ENCODE results near the gene PLAA.
"Not testable (repeated sequence)": the region's sequence is repeated elsewhere in the genome, so short reads cannot be mapped to it uniquely, and the experiment has no call there.

PLAA gene

DNA sequence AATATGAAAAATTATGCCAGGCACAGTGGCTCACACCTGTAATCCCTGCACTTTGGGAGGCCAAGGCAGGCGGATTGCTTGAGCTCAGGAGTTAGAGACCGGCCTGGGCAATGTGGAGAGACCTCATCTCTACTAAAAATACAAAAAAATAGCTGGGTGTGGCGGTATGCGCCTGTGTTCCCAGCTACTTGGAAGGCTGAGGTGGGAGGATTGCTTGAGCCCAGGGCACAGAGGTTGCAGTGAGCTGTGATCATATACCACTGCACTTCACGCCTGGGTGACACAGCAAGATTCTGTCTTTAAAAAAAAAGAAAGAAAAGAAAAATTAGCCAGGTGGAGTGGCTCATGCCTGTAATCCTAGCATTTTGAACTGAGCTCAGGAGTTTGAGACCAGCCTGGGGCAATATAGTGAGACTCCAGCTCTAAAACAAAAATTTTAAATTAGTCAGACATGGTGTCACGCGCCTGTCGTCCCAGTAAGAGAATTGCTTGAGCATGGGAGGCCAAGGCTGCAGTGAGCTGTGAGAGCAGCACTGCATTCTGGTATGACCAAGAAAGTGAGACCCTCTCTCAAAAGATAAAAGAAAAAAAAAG is 18.0 kb downstream of the PLAA start:
- no peak for DNase-seq

DNA sequence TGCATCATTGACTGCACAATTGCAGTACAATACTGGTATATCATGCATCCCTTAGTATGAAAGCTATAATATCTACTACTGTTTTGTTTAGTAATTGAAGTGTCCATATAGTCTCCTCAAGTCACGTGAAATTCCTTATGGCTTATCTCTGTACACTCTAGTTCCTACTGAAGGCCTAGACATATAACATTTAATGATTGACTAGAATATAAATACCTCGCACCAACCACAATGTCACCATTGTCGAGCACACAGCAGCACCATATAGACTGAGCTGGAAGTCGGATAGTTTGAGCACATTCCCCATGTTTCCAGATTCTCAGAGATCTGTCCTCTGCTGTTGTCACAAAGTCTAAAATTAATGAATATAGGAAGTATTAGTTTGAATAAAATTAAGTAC is 21.4 kb downstream of the PLAA start:
- DNase-seq = no peak

DNA sequence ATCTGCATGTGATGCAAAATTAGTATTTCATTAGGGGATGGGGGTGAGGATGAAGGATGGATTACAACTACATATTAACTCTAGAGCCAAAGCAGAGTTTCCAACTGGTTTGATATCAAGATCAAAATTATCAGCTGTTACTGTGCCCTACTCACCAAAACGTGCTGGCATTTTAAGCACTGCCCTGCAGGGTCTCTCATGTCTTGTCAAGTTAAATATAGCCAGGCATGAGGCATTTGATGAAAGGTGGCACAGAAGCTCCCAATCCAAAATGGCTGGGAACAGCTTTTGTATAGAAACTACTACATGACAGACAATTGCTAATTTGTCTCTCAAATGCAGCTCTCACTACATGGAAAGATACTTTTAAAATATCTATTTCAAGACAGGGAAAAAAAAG is 27.3 kb downstream of the PLAA start:
- DNase-seq = no peak

DNA sequence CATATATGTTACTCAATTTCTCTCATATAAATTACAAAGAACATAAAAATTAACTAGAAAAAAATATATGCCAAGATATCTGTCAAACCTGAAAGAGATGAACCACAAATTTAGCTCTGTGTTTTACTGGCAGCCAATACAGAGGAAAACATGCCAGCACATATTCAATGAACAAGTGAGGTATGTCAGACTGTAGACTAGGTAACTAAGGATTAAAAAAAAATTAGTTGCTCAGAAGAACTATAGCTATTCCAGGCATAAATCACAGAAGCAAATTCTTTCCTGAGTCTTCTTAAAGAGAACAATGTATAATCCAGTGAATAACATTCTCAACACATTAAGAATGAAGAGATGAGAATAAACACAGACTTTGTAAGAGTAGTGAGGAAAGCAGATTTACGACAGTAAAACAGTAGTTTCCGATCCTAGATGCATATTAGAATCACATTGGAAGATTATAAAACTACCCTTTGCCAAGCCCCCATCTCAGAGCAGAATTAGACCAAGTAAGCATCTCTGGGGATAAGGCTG is 33.8 kb downstream of the PLAA start:
- no peak for DNase-seq

DNA sequence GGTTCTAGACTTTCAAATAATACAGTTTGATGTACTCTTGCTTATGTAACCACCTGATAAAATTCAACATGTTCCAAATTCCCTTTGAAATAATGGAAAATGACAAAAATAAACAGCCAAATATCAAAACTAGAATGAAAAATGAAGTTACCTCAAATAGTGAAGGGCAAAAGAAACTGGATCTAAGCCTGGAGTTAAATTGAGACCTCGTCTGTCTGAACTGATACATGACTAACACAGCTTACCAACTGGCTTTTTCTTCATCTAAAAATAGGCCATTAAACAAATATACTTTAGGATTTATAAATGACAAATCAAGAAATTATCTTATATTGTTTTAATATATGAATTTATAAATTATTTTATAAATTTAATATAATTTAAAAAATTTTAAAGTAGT is 42.4 kb downstream of the PLAA start:
- DNase-seq = no peak

DNA sequence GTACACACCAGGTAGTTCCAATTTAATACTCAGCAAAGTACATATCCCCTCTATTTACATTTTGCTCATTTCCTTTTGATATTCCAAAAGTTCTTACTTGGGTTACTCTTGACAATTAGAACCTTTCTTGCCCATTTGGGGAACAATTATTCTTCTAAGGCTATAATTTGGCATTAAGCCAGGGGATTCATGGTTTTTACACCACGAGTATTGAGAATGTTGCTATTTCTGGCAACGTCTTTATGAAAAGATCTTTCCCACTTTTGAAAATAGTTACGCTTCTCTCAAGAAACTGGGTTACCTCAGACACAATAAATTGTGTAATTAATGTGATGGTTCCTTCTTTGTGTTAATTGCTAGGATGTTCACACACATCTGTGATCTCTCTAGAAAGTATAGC is 43.0 kb downstream of the PLAA start:
- DNase-seq = no peak

DNA sequence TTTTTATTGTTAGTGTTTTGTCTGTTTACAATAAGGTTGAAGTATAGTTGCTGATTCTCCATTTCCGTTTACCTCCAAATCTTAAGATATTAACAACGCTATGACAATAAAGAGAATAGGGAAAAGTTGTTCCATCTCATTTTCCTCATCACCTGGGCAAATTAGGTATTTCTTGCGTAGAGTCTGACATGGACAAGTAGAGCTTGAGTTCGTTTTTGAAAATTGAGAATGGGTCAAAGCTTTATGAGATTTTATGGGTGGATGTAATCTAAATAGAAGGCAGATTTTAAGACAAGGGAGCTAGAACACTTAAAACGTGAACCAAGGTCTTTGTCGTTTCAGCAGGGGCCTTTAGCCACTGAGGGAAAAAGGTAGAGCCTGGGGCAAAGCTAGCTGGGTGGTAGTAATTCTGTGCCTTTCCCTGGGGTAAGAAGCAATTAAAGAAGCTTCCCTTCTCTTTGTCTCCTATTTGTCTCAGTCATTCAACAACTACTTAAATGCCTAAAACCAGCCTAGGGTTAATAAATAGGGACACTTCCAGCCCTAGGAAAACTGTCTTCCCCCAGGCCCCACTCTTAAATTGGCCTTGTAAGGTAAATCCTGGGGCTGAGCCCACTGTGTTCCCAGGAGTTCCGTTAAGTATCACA is 53.9 kb downstream of the PLAA start:
- DNase-seq = no peak

DNA sequence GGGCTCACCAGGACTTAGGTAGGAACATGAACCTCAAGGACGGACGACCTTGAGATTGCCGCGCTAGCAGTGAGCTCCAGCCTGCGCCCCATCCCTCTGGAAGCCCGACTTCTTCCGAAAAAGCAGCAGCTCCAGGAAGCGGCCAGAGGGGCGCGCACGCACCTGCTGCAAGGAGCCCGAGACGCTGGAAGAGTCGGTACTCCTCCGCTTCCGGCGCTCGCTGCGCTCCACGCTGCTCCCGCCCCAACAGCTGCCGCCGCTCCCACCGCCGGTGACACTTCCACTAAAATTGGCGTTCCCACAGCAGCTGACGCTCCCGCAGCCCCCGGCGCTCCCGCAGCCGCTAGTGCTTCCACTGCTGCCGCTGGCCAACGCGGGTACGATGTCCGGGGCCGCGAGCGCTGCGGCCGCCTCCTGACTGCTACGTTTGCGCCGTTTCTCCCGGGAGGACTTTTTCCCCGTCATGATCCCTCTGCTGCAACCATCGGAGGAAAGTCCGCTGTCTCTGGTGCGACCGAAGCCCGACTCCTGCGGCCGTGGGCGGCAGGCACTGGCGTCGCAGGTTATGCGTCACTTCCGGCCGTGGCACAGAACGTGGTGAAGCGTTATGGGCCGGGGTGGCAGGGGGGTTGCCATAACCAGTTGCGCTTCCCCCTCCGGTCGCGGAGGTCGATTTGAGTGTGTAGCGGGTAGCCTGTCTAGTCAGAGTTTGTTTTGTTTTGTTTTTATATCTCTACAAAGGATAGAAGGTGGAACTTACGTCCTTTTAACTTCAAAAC is 54.6 kb downstream of the PLAA start, which contains the start of gene CAAP1:
Gene CAAP1, minus strand, starts transcription at position 552 of the 779 bp plus-strand sequence. Its CDS starts 87 bp downstream, at position 465.
- DNase-seq = peak; percentile 77

DNA sequence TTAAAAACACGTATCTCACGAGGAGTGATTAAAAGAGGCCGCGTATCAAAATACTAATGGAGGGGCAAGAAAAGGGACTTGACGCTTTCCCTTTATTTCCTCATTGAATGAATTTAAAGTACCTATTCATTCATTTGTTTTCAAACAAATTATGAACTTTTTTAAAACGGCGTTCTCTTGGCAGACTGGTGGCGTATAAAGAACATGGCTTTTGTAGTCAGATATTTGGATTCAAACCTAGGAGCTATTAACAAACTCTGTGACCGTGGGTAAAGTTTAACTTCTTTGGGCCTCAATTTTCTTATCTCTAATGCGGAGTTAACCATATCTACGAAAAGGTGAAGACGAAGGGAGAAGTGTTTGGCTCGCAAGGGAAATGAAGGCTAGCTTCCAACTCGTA is 55.3 kb downstream of the PLAA start:
- DNase-seq = peak; percentile 3

DNA sequence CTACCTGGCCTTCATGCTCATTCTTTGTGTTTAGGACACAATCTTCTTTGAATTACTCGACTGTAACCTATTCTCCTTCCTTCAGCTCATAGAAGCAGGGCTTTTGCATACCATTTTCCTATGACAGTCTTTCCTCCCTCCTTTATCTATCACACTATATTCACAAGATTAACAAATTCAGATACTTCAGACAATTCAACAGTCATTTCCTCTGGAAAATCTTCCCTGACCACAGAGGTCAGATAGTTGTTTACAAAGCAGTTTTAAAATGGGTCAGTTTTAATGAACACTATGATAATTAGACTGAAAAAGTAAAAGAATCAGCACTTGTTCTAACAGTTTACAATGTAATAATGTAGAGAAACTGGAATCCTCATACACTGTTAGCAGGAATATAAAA is 58.8 kb downstream of the PLAA start:
- no peak for DNase-seq

DNA sequence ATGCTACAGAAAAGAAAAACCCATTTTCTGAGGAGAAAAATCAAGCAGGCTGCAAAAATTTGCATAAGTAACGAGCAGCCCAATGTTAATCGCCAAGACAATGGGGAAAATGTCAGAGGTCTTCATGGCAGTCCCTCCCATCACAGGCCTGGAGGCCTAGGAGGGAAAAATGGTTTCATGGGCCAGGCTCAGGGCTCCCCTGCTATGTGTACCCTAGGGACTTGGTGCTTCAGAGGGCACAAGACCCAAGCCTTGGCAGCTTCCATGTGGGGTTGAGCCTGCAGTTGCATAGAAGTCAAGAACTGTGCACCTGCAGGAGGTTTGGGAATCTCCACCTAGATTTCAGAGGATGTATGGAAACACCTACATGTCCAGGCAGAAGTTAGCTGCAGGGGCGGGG is 64.9 kb downstream of the PLAA start:
- DNase-seq = no peak

DNA sequence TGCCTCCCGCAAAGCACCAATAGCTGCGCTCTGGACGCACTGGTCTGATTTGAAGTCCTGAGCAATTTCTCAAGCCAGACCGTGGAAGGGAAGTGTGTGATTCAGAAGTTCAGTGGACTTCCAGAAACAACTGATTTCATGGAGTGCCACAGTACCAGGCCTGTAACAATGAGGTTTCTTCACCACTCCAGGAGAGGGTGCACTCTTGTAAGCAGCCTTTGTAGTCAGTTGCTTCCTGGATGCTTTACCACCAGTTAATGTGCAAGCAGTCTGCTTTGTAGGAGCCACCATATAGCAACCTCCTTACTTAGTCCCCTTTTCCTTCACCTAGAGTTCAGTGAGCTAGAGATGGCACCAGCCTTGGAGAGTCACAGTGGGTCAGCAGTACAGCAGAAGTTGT is 66.8 kb downstream of the PLAA start:
- no peak for DNase-seq

DNA sequence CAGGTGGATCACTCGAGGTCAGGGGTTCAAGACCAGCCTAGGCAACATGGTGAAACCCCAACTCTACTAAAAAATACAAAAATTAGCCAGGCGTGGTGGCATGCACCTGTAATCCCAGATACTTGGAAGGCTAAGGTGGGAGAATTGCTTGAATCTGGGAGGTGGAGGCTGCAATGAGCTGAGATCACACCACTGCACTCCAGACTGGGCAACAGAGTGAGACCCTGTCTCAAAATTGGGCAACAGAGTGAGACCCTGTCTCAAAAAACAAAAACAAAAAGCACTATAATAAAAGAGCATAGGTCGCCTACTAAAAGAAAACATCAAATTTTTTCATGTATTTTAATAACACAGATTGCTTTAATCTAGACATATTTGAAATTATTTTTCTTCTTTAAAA is 71.9 kb downstream of the PLAA start:
- DNase-seq = not testable (repeated sequence)

DNA sequence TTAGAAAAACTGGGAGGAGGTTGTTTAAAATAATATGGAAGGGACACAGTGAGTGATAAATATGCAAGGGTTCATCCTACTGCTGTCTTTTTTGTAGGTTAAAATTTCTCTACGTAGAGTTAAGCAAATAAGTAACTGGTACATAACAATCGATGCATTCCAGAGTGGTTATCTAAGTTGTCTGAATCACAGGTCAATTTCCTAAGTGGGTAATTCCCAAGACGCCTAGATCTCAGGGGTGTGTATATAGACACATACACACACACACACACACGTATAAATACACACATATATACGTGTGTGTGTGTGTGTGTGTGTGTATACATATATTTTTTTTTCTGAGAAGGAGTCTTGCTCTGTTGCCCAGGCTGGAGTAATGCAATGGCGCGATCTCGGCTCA is 76.8 kb downstream of the PLAA start:
- no peak for DNase-seq

DNA sequence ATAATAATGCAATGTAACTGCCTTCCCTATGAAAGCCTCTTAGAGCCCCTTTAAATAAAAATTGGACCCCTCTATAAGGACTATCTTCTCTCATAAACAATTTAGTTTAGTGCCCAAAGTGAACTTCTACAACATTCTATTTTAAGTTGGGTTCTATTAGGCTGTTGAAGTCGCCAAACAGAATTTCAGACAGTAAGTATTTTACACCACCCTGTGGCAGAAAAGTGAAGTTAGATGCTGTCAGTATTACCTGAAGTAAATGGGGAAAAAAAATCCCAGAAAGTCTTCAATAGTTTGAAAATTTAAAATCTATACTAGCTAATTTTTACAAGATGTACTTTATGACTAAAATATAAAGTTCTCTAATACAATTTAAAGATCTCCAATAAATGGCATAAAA is 84.0 kb downstream of the PLAA start:
- no peak for DNase-seq

DNA sequence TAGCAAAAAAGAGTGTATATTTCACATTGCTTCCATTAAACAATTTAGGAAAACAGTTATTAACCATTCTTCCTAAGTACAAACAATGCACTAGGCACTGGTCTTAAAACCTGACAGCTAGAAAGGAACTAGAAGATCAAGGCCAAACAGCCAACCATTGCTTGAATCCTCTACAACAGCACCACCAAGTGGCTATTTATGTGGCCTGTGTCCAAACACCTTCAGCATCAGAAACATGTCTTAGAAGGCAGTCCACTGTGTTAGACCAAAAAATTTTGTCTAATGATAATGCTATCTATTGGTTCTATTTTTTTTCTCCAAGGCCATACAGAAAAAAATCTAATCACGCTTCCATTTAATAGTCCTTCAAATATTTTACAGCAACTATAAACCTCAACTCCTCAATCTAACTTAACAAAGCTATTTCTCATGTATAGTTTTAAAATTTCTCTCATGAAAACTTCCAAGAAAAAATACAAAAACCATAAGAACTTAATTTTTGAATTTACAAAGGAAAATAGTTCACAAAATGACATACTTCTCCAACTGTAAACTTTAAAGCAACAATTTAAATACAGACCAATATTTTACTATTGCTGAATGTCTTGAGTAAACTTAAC is 90.5 kb downstream of the PLAA start:
- peak; percentile 52 for DNase-seq

Data from GF-D8 (cell line).